GM12873 (cell line): Measurements from ENCODE around the gene WDR48.

Experiments used
- TF ChIP-seq, protein P1 (sequence below): IDR thresholded peaks from 2 replicates; pipeline ENCODE4 v1.5.1; 2012; ENCODE audit warnings: low read depth, mild to moderate bottlenecking, moderate library complexity, low read length, control low read depth; ENCODE audit not compliant: insufficient read depth; ENCODE audit errors: missing control alignments

The WDR48 gene

GRCh38 chr3:39102504-39103323 lies 50.9 kb downstream of the WDR48 start:
- TF ChIP-seq, protein P1, sequence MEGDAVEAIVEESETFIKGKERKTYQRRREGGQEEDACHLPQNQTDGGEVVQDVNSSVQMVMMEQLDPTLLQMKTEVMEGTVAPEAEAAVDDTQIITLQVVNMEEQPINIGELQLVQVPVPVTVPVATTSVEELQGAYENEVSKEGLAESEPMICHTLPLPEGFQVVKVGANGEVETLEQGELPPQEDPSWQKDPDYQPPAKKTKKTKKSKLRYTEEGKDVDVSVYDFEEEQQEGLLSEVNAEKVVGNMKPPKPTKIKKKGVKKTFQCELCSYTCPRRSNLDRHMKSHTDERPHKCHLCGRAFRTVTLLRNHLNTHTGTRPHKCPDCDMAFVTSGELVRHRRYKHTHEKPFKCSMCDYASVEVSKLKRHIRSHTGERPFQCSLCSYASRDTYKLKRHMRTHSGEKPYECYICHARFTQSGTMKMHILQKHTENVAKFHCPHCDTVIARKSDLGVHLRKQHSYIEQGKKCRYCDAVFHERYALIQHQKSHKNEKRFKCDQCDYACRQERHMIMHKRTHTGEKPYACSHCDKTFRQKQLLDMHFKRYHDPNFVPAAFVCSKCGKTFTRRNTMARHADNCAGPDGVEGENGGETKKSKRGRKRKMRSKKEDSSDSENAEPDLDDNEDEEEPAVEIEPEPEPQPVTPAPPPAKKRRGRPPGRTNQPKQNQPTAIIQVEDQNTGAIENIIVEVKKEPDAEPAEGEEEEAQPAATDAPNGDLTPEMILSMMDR = no peak

- TF ChIP-seq, protein P1 = peak; percentile 41
Measured at GRCh38 chr3:39103324-39103693, 51.5 kb downstream of the WDR48 start.

- TF ChIP-seq, protein P1 = no peak
Measured at GRCh38 chr3:39103791-39104552, 52.2 kb downstream of the WDR48 start.

- TF ChIP-seq, protein P1 = no peak
Measured at GRCh38 chr3:39104961-39105686, 53.3 kb downstream of the WDR48 start.

DNA sequence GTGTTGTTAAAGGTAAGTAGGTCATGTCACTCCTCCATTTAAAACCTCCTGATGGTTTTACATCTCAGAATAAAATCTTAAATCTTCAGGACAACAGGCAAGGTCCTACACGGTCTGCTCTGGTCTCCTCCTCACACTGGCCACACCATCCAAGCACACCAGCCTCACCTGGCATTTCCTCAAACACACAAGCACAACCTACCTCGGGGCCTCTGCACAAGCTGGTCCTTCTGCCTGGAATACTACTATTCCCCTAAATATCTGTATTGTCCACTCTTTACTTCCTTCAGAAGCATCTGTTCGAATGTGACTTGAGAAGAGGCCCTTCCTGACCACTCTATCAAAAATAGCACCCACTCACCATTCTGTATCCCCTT lies 53.9 kb downstream of the WDR48 start:
- TF ChIP-seq, protein P1 = no peak

DNA sequence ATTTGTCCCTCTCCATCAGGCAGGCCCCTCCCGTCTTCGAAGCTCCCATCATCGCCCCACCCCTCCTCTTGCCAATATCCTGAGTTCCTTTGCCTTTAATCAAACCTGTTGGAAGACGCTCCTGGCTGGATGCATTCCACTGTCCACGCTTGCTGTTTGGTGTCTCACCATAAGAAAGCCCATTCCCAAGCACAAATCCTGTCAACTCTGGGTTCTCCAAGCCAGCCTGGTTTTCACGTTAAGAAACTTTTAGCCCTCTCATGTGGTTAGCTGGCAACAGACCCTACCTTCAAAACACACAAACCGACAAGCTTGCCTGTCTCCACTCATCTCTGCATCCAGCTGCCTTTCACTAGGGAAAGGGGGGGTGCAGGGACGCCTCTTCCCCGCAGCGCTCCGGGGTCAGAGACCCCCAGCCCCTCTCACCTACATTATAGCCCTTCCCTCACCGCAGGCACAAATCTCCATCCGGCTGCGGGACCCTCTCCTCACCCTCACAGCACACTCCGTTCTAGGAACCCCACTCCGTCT lies 54.5 kb downstream of the WDR48 start:
- TF ChIP-seq, protein P1 = no peak
